HG02798 (cell line): ENCODE results near the gene SLC39A9.
"Not testable (repeated sequence)": the region's sequence is repeated elsewhere in the genome, so short reads cannot be mapped to it uniquely, and the experiment has no call there.

Experiments used
- ATAC-seq: cut with Tn5 transposase; IDR thresholded peaks from one replicate; pipeline ENCODE4 v1.9.1; 2021; ENCODE audit warnings: mild to moderate bottlenecking; ENCODE audit not compliant: unreplicated experiment, poor library complexity

The SLC39A9 gene

GRCh38 chr14:69416087-69416486 lies 17.6 kb downstream of the SLC39A9 start:
- ATAC-seq = not testable (repeated sequence)

- ATAC-seq = no peak
These were observed 24.8 kb downstream of the SLC39A9 start for GRCh38 chr14:69423279-69423678.

GRCh38 chr14:69424149-69424923 lies 25.8 kb downstream of the SLC39A9 start:
- no peak for ATAC-seq

DNA sequence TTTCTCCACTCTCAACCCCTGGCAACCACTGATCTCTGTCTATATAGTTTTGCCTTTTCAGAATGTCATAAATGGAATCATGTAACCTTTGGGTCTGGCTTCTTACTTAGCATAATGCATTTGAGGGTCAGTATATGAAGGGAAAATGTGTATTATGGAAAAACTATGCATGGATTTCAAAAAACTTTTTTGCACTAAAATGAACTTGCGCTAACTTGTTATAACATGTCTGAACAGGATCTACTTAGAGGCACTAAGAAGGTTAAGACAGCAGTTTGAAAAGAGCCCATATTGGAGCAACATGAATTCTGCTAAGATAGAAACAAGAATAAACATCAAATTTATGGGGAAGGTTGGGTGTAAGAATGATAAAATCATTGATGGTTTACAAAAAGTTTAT lies 29.1 kb downstream of the SLC39A9 start:
- no peak for ATAC-seq

DNA sequence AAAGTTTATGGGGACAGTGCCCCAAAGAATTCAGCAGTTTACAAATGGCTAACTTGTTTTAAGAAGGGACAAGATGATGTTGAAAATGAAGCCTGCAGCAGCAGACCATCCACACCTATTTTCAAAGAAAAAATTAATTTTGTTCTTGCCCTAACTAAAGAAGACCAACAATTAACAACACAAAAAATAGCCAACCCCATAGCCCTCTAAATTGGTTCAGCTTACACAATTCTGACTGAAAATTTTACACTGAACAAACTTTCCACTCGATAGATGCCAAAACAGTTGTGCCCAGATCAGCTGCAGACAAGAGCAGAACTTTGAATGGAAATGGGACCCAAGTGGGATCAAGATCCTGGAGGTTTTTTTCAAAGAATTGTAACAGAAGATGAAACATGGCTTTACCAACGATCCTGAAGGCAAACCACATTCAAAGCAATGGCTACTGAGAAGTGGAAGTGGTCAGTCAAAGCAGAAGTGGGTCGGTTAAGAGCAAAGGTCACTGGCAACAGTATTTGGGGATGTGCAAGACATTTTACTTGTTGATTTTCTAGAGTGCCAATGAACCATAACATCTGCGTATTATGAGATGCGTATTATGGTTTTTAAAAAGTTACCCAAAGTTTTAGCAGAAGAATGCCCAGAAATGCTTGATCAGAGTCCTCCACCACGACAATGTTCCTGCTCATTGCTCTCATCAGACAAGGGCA lies 30.0 kb downstream of the SLC39A9 start:
- ATAC-seq = peak; percentile 69

GRCh38 chr14:69429643-69430042 lies 31.2 kb downstream of the SLC39A9 start:
- ATAC-seq = no peak

- no peak for ATAC-seq
These were observed 31.9 kb downstream of the SLC39A9 start for GRCh38 chr14:69430306-69430939.

- ATAC-seq = no peak
These were observed 33.9 kb downstream of the SLC39A9 start for GRCh38 chr14:69432364-69432763.

DNA sequence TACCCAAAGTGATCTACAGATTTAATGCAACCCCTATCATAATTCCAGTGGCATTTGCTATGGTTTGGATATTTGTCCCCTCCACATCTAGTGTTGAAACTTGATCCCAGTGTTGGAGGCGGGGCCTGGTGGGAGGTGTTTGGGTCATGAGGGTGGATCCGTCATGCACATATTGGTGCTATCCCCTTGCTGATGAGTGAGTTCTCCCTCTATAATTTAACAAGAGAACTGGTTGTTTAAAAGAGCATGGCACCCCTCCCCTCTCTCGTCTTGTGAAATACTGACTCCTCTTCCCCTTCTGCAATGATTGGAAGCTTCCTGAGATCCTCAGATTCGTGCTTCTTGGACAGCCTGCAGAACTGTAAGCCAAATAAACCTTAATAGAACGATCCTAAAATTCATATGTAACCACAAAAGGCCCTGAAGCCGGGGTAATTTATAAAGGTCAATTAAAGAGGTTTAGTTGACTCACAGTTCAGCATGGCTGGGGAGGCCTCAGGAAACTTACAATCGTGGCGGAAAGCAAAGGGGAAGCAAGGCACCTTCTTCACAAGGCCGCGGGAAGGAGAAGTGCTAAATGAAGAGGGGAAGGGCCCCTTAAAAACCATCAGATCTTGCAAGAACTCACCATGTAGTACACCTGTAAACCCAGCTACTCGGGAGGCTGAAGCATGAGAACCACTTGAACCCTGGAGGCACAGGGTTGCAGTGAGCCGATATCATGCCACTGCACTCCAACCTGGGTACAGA lies 41.2 kb downstream of the SLC39A9 start:
- ATAC-seq = no peak

GRCh38 chr14:69441948-69442347 lies 43.5 kb downstream of the SLC39A9 start:
- ATAC-seq = peak; percentile 82

DNA sequence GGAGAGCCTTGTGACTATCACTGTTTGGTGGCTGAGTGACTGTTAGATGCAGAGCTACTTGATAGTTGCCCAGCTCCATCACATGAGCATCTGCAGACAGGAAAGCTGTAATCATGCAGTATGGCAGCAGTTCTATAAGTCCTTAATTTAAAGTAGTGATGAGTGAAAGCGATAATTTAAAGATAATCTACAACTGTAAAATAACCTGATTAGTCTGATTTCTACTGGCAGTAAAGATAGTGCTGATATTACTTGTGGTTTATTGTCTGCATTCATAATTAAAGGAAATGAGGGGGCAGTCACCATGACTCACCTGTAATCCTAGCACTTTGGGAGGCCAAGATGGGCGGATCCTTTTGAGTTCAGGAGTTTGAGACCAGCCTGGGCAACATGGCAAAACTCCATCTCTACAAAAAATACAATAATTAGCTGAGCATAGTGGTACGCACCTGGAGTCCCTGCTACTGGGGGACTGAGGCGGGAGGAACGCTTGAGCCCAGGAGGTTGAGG lies 44.9 kb downstream of the SLC39A9 start:
- no peak for ATAC-seq

- no peak for ATAC-seq
These were observed 50.7 kb downstream of the SLC39A9 start for GRCh38 chr14:69449216-69449615.

GRCh38 chr14:69451941-69452340 lies 53.4 kb downstream of the SLC39A9 start:
- ATAC-seq = no peak

GRCh38 chr14:69458350-69458749 lies 59.9 kb downstream of the SLC39A9 start:
- no peak for ATAC-seq

DNA sequence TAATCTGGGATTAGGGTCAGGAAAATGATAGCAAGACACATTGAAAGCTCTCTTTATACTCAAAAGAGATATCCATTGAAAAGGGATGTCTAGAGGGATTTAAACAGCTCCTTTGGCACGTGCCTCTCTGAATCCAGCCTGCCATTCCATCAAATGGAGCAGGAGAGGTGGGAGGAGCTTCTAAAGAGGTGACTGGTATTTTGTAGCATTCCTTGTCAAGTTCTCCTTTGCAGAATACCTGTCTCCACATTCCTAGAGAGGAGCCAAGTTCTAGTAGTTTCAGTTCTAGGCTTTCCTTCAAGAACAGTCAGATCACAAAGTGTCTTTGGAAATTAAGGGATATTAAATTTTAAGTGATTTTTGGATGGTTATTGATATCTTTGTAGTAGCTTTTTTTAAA lies 60.6 kb downstream of the SLC39A9 start:
- no peak for ATAC-seq

GRCh38 chr14:69460093-69460701 lies 61.7 kb downstream of the SLC39A9 start:
- ATAC-seq = no peak

DNA sequence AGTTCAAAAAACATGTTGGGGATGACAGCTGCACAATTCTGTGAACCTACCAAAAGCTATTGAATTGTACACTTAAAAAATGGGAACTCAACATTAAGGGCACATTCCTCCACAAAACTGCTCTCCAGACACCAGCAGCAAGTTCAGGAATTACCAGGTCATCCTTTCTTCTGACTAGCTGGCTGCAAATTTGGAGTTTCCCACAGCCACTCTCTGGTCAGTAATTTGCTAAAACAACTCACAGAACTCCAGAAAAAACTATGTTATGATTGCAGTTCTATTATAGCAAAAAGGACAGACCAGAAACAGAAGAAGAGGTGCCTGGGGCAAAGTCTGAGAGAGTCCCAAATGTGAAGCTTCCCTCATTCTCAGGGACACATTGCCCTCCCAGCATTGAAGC lies 65.9 kb downstream of the SLC39A9 start:
- no peak for ATAC-seq

DNA sequence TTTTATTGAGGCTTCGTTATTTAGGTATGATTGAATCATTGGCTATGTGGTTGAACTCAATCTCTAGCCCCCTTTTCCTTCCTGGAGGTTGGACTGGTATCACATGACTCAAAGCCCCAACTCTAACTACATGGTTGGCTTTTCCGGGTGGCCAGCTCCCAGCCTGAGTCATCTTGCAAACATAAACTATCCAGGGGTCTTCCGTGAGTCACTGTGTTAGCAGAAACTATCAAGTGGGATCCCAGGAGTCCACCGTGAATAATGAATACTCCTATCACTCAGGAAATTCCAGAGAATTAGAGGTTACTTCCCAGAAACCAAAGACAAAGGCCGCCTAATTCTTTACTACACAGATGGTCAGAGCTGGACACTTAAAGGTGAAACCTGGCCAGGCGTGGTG lies 66.3 kb downstream of the SLC39A9 start:
- no peak for ATAC-seq

- no peak for ATAC-seq
These were observed 70.5 kb downstream of the SLC39A9 start for GRCh38 chr14:69468949-69469348.

DNA sequence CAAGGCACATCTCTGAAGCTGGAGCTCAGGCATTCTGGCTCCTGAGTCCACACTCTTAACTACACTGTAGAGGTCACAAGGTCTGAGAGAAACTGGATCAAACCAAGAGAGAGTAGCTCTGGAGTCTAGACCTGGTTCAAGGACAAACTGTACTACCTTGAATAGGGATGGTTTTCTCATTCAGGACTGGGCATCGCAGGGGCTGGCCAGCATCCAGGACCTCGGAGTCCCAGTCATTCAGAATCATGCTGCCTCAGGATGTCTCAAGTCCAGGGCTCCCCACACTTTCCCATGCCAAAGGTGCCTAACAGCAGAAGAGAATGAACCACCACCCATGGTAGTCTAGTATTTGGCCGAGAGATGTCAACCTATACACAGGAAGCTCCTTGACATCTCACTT lies 72.9 kb downstream of the SLC39A9 start:
- no peak for ATAC-seq
